Measurements from ENCODE around the gene SRPK2. TPM values are rescaled to one million over a fixed set of nuclear protein-coding genes. Genes with fewer than 3 reads are reported as not detected.

Gene SRPK2
- total and polyA plus RNA-seq, 2 of the 13 experiments (the other 11 are each of a cell fraction or from before 2014, with no cell fraction given), result 10.1 to 22.3 TPM

DNA sequence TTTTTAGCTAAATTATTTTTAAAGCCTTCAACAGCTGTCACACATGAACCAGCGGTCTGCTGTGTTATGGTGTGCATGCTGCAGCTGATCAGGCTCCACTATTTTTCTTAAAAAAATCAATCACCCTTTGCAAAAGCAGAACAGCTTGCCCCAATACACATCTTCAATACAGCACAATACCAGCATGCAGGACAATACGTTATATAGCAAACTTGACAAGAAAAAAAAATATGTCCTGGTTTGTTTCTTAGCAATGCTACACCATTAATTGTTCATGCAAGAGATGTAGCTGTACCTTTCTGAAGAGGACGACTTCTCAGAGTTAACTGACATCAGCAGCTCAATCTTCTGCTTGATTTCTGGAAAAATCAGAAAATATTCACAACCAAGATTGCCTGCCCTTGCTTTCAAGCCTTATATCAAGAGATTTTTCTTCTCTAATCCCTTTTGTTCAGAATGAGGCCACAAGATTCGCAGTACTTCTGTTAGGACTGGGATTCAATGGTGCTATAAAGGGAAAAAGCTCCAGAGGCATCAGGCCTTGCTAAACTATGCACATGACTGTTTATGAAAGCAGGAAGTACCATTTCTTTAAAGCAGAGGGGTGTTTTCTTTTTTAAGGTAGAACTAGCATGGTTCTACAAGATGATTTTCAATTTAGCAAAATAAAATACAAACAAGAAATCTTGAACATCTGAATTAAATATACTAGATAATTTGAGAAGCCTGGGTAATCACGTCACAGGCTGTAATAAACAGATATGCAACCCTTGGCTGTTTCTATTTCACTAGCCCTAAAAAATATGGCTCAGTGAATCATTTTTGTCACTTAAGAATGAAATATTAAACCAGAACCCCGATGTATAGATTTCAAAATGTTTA is 120.0 kb downstream of the SRPK2 start (continued):
- TF ChIP-seq NFIC (IDR thresholded peaks at IDR 0.05; ENCODE audit: low read length), result no peak
- TF ChIP-seq ZNF274 (CRISPR knock-in tag; IDR thresholded peaks at IDR 0.05), result no peak

DNA sequence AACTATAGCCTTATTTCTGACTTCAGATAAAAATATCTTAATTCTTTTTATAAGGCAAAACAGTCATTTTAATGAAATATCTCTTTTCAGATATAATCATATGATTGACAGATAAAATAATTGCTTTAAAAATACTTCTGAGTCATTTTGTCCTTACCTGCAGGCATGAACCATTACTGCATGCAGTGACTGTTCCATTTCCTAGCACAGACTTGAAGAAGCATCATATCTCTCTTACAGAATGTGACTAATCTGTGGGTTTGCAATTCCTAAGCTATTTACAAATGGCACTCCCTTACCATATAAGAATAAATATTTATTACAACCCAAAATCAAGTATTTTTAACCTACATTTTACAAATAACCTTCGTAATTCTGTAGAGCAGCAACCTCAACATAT is 120.7 kb downstream of the SRPK2 start:
- CTCF ChIA-PET (ENCODE audit: low intra/inter-chr PET ratio, low total read pairs), result no interaction called here
- Histone ChIP-seq H3K79me2 (ENCODE audit: insufficient read depth, low read length) (peaks cover 5% of the 10 kb centered on the region), H4K20me1 (ENCODE audit: insufficient read depth, low read length) (no peaks in the 10 kb centered on the region), H3K4me2 (ENCODE audit: low read depth, low read length) (no peak overlapping the region), H3K27ac (ENCODE audit: extremely low read length, insufficient read depth, low read length) (no peak overlapping the region), H3K36me3 (replicated peaks in 1 of 2; ENCODE audit: control insufficient read depth in 1 of 2, insufficient read depth in 2 of 2, low read length in 2 of 2) (no peaks in the 10 kb centered on the region), H3K4me3 (replicated peaks in 1 of 3; ENCODE audit: insufficient read depth in 1 of 3, low read depth in 2 of 3, low read length in 3 of 3) (no peak overlapping the region), H2AFZ (ENCODE audit: low read length) (no peak overlapping the region), H3K4me1 (ENCODE audit: insufficient read depth, low read length) (peaks cover 13% of the 10 kb centered on the region; the same call in 1 of the 2 replicates), H3K9ac (ENCODE audit: insufficient read depth, low read depth, low read length) (no peak overlapping the region), H3K27me3 (ENCODE audit: control insufficient read depth in 1 of 2, insufficient read depth in 2 of 2, low read length in 2 of 2) (no peaks in the 10 kb centered on the region), H3K9me3 (ENCODE audit: low read length) (no peaks in the 10 kb centered on the region)
- ATAC-seq, result no peak
- 93% methylated on average over 1 of the region's 1 CpG for WGBS (ENCODE audit: low lambda C conversion rate)
- in situ Hi-C loops (cut with HindIII; ENCODE audit: extremely low pct_ligation_motif_present, low pct_unique_long_range_greater_than_20kb), result no loop called here
- intact Hi-C loops (cut with micrococcal nuclease; ENCODE audit: unreplicated experiment), result no loop called here
- POLR2A ChIA-PET, result no interaction called here
- no peak for DNase-seq (ENCODE audit: low spot score)
- FAIRE-seq, result no peak
- no TSS peak for BruUV-seq (replicated peaks)
- TF ChIP-seq KLF11 (CRISPR knock-in tag; IDR thresholded peaks at IDR 0.05) (no peak), KLF12 (CRISPR knock-in tag; IDR thresholded peaks at IDR 0.05; ENCODE audit: borderline replicate concordance) (no peak), ZNF564 (CRISPR knock-in tag; IDR thresholded peaks at IDR 0.05) (no peak), RFX3 (CRISPR knock-in tag; IDR thresholded peaks at IDR 0.05) (no peak), NR3C1 (CRISPR knock-in tag; IDR thresholded peaks at IDR 0.05) (no peak), HDAC1 (CRISPR knock-in tag; IDR thresholded peaks at IDR 0.05) (no peak)
- TF ChIP-seq, protein P1, sequence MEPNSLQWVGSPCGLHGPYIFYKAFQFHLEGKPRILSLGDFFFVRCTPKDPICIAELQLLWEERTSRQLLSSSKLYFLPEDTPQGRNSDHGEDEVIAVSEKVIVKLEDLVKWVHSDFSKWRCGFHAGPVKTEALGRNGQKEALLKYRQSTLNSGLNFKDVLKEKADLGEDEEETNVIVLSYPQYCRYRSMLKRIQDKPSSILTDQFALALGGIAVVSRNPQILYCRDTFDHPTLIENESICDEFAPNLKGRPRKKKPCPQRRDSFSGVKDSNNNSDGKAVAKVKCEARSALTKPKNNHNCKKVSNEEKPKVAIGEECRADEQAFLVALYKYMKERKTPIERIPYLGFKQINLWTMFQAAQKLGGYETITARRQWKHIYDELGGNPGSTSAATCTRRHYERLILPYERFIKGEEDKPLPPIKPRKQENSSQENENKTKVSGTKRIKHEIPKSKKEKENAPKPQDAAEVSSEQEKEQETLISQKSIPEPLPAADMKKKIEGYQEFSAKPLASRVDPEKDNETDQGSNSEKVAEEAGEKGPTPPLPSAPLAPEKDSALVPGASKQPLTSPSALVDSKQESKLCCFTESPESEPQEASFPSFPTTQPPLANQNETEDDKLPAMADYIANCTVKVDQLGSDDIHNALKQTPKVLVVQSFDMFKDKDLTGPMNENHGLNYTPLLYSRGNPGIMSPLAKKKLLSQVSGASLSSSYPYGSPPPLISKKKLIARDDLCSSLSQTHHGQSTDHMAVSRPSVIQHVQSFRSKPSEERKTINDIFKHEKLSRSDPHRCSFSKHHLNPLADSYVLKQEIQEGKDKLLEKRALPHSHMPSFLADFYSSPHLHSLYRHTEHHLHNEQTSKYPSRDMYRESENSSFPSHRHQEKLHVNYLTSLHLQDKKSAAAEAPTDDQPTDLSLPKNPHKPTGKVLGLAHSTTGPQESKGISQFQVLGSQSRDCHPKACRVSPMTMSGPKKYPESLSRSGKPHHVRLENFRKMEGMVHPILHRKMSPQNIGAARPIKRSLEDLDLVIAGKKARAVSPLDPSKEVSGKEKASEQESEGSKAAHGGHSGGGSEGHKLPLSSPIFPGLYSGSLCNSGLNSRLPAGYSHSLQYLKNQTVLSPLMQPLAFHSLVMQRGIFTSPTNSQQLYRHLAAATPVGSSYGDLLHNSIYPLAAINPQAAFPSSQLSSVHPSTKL (CRISPR knock-in tag; IDR thresholded peaks at IDR 0.05), result no peak
- TF ChIP-seq, protein P2, sequence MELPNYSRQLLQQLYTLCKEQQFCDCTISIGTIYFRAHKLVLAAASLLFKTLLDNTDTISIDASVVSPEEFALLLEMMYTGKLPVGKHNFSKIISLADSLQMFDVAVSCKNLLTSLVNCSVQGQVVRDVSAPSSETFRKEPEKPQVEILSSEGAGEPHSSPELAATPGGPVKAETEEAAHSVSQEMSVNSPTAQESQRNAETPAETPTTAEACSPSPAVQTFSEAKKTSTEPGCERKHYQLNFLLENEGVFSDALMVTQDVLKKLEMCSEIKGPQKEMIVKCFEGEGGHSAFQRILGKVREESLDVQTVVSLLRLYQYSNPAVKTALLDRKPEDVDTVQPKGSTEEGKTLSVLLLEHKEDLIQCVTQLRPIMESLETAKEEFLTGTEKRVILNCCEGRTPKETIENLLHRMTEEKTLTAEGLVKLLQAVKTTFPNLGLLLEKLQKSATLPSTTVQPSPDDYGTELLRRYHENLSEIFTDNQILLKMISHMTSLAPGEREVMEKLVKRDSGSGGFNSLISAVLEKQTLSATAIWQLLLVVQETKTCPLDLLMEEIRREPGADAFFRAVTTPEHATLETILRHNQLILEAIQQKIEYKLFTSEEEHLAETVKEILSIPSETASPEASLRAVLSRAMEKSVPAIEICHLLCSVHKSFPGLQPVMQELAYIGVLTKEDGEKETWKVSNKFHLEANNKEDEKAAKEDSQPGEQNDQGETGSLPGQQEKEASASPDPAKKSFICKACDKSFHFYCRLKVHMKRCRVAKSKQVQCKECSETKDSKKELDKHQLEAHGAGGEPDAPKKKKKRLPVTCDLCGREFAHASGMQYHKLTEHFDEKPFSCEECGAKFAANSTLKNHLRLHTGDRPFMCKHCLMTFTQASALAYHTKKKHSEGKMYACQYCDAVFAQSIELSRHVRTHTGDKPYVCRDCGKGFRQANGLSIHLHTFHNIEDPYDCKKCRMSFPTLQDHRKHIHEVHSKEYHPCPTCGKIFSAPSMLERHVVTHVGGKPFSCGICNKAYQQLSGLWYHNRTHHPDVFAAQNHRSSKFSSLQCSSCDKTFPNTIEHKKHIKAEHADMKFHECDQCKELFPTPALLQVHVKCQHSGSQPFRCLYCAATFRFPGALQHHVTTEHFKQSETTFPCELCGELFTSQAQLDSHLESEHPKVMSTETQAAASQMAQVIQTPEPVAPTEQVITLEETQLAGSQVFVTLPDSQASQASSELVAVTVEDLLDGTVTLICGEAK (IDR thresholded peaks at IDR 0.05), result no peak
- TF ChIP-seq, protein P2 (CRISPR knock-in tag; IDR thresholded peaks at IDR 0.05), result no peak

Measured in HepG2 (cell line).